ENCODE measurements around the gene CERS6.
A peak's percentile ranks its signal among the peaks of the same experiment; 100 is the strongest.

The CERS6 gene

GRCh38 chr2:168814046-168814445 is 358.0 kb downstream of the CERS6 start:
- DNase-seq = no peak

- DNase-seq = no peak
These were observed 359.2 kb downstream of the CERS6 start for GRCh38 chr2:168814939-168815907.

GRCh38 chr2:168816369-168816768 is 360.3 kb downstream of the CERS6 start:
- DNase-seq = no peak

GRCh38 chr2:168819050-168819715 is 363.1 kb downstream of the CERS6 start:
- DNase-seq = peak; percentile 49

- DNase-seq = no peak
These were observed 363.9 kb downstream of the CERS6 start for GRCh38 chr2:168819829-168820489.

GRCh38 chr2:168821577-168821976 is 365.5 kb downstream of the CERS6 start:
- DNase-seq = no peak

- DNase-seq = no peak
These were observed 365.9 kb downstream of the CERS6 start for GRCh38 chr2:168821992-168822391.
